GM20000 (cell line): ENCODE results near the gene NKG7.

Experiments
- DNase-seq: peaks from one replicate; pipeline ENCODE4 v3.0.0; 2012; ENCODE audit warnings: low spot score
- CTCF ChIP-seq: IDR thresholded peaks from 2 replicates; pipeline ENCODE4 v1.5.1; 2012; ENCODE audit warnings: mild to moderate bottlenecking, control low read depth; ENCODE audit errors: extremely low read depth, missing control alignments

NKG7 gene

GRCh38 chr19:51368366-51369282 lies 3.8 kb downstream of the NKG7 start, which contains the start of gene CLDND2:
CLDND2 (minus strand) TSS chr19:51369003; CDS start chr19:51368577, 426 bp downstream.
- TF ChIP-seq CTCF, result no peak
- no peak for DNase-seq

- TF ChIP-seq CTCF, result no peak
- peak; percentile 98 for DNase-seq
These were observed 4.7 kb downstream of the NKG7 start for GRCh38 chr19:51367565-51368365.

GRCh38 chr19:51367255-51367564 lies 5.2 kb downstream of the NKG7 start:
- no peak for DNase-seq
- no peak for TF ChIP-seq CTCF

GRCh38 chr19:51366389-51367254 lies 5.8 kb downstream of the NKG7 start:
- no peak for TF ChIP-seq CTCF
- peak; percentile 95 for DNase-seq

- no peak for TF ChIP-seq CTCF
- no peak for DNase-seq
These were observed 6.5 kb downstream of the NKG7 start, which contains the start of gene ETFB for GRCh38 chr19:51365965-51366388. ETFB (minus strand) TSS chr19:51366388; CDS start chr19:51366326, 62 bp downstream.

- DNase-seq, result no peak
- no peak for TF ChIP-seq CTCF
These were observed 7.1 kb downstream of the NKG7 start for GRCh38 chr19:51365211-51365964.
